Brain pericyte (primary cell): Measurements from ENCODE around the gene KCNIP4.

ENCODE experiments used
- DNase-seq: peaks from one replicate; pipeline ENCODE4 v3.0.0-alpha.2; 2012; ENCODE audit warnings: low read depth, low spot score

KCNIP4 gene

DNA sequence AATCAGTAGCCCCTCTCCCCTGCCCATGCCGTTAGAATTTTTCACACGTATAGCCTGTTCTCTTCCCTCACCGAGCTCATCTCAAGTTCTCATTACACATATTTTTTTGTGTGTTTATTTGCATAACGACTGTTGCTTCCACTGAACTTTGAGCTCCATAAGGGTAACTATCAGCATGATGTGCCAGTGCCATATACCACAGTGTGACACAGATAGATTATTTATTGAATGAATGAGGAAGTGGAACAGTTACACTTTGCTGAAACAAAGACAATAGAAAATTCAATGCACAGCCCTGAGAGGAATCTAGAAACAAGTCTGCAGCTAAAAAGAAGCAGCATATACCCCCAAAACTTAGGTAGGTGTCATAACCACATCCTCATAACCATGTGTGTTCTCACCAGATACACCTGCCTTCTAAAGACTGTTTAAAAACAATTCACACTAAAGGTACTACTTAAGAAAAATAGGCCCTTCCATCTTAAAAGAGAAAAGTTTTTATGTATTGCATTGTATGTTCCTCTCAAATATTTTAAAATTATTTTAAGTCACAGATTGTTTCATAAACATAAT, 858.4 kb downstream of the KCNIP4 start:
- no peak for DNase-seq

GRCh38 chr4:21083413-21083812, 865.2 kb downstream of the KCNIP4 start:
- DNase-seq, result no peak

DNA sequence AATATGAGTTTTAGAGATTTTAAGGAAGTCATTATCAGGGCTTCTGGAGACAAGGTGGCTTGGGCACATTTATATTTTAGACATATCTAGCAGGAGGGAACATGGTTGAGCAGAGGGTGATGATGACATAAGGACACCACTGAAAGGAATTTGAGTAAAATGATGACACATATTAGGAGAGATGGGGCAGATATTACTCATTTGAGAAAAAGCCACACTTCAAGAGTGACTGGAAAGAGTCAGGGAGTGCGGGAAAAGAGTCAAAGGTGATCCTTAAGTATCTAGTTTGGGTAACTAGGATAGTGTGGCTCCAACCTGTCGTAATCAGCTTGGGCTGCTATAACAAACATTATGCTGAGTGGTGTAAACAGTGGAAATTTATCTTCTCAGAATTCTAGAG, 870.6 kb downstream of the KCNIP4 start:
- no peak for DNase-seq

DNA sequence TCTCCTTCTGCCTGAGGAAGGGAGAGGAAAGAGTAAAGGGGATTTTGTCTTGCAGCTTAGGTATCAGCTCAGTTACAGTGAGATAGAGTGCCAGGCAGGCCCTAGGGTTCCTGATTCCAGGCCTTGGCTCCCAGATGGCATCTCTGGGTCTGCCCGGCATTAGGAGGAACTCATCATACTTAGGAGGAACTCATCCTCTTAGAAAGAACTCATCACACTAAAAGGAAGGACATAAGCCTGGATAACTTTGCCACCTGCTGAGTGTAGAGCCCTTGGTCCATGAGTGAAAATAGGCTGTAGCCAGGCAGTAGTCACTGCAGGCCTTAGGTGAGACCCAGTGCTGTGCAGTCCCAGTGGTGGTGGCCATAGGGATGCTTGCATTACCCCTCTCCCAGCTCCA, 881.2 kb downstream of the KCNIP4 start:
- DNase-seq, result no peak

DNA sequence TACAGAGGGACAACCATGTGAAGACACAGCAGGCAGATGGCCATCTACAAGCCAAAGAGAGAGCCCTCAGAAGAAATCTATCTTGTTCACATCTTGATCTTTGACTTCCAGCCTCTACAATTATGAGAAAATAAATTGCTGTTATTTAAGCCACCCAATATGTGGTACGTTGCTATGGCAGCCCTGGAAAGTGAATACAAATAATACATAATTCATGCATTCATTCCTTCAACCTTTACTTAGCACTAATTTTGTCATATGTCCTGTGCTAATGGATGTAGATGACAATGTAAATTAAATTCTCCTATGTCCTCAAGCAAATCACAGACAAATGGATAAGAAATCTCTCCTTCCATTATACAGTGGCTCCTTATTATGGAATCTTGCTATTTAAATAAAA, 886.7 kb downstream of the KCNIP4 start:
- no peak for DNase-seq

- no peak for DNase-seq
These were observed 902.4 kb downstream of the KCNIP4 start for GRCh38 chr4:21046141-21046540.

DNA sequence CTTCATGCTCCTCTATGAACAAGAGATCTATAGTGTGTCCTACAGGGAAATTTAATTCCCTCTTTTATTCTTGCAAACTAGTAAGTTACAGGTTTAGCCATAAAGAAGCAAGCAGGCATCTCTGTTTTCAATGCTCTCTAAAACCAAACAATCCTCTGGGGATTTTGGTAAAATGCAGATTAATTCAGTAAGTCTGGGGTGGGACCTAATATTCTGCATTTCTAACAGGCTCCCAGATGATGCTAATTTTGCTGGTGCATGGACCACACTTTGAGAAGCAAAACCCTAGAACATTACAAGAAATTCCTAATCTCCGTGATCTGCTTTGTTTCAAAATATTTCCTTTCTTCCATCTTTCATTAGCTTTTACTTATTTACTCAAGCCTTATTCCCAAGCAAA, 903.5 kb downstream of the KCNIP4 start:
- no peak for DNase-seq

GRCh38 chr4:21041708-21042107, 906.9 kb downstream of the KCNIP4 start:
- no peak for DNase-seq

DNA sequence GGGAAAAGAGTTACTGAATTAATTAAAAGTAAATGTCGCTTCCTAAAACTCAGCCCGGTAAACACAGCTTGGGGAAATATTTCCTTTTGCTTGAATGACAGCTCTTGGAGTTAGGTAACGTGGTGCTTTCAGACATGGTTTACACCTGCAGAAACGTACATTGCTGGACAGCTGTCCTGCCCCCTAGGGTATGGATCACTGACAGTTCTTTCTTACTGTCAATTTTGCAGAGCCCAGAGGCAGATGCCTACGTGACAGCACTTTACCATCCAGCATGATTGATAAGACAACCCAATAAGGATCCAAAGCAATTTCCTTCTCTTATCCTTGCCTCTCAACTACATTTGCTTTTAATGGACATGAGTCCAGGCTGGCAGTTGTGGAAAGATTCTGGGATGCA, 913.8 kb downstream of the KCNIP4 start:
- no peak for DNase-seq

DNA sequence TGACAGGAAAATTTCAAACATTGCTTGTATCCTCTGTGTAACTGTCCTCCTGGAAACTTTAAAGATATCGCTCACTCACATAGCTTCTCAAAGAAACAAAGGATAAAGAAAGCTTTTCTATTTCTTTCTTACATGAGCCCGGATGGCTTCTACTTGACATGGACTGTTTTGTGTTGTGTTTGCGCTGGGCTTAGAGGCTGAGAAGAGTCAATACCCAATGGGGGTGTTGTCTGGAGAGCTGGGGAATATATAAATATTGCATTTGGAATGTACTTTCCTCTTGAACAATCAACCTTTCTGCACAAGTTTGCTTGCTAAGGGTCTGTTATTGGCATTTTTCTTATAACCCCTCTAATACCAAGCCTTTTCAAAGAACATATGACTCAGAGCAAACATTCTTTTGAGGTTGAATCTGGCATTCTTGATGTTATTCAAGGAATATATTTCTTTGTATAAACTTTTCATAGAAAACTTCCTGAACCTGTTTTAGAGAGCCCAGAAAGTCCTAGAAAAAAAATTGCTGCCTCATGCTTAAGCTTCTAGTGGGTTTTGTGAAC, 916.4 kb downstream of the KCNIP4 start:
- no peak for DNase-seq

- no peak for DNase-seq
These were observed 929.8 kb downstream of the KCNIP4 start for GRCh38 chr4:21018817-21019216.

- no peak for DNase-seq
These were observed 935.1 kb downstream of the KCNIP4 start for GRCh38 chr4:21013501-21013900.

DNA sequence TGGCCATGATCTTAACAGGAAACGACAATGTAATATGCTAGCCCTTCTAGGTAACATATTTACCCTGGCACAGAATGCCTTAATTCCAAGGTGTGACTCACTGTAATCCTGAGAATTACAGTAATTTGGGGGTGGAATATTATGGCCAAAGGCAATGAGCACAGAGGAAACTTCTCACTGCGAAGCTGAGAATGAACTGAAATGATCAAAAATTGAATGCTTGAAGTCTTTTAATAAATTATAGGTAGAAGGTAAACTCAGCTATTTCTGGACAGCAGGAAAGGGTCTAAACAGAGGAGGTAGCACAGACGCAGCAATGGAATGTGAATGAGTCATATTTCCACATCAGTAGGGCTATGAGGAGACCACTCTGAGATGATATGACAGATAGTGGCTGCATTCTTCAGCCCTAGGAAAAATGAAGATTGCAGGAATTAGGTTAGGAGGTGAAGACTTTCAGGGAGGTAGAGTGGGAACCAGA, 935.7 kb downstream of the KCNIP4 start:
- DNase-seq, result no peak

GRCh38 chr4:21011106-21011505, 937.5 kb downstream of the KCNIP4 start:
- no peak for DNase-seq

DNA sequence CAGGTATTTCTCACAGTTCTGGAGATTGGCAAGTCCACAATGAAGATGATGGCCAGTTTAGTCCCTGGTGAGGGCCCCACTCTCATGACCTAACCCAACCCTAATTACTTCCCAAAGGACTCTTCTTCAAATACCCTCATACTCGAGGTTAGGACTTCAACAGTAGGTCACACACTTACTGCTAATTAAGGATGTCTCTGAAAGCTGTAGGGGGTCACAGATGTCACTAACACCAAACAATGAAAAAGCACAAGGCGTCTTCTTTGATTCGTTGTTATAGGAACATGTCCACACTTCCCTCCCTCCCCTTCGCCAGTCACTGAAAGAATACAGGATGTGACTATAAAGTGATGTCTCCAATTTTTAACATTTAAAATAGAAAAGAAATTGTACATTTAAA, 938.6 kb downstream of the KCNIP4 start:
- DNase-seq, result no peak

DNA sequence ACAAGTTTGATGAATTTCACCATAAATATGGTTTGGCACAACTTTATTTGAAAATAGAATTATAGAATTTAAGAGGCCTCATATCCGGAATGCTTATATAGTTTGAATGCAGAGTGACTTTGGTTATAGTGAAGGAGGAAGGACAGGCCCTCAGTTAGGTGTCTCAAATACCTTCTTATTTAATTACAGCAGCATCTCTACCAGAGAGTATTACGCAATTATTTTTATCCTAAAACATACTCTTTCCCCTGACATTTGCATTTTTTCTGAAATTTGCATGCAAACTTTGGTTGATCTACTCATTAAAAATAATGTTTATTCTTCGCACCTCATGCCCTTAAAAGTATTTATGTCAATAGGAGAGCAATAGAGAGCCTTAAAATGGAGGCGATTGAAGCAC, 942.9 kb downstream of the KCNIP4 start:
- DNase-seq, result no peak

DNA sequence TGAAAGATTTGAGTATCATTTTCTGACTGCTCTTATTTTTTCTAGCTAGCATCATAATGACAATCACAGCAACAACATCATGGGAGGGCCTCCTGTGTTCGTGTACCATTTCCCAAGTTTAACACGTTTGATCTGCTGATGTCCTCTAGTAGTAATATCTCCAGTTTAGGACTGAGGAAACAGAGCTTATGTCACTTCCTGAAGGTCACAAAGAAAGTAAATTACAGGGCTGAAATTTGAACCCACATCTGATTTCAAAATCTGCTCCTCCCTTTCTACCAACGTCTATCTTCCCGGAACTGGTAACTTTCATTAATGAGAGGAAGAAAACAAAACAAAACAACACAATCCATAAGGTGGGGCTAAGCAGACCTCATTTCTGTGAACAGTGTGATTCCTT, 945.6 kb downstream of the KCNIP4 start:
- DNase-seq, result no peak

GRCh38 chr4:21002286-21002685, 946.3 kb downstream of the KCNIP4 start:
- DNase-seq, result no peak

DNA sequence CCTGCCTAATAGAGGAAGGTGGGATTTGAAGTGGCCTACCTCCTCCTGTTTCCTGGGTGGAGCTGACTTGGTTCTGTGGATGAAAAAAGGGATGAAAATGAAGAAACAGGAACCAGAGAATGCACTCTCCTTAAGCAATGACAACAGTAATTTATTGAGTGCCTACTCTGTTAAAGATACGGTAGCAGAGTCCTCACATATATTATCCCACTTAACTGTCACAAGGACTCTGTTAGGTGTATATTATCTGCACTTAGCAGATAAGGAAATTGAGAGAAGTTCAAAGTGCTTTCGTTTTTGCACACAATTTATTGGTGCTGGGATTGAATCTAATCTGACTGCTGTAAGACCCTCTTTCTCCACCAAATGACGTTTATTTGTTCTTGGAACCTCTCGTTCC, 947.1 kb downstream of the KCNIP4 start:
- DNase-seq, result no peak

DNA sequence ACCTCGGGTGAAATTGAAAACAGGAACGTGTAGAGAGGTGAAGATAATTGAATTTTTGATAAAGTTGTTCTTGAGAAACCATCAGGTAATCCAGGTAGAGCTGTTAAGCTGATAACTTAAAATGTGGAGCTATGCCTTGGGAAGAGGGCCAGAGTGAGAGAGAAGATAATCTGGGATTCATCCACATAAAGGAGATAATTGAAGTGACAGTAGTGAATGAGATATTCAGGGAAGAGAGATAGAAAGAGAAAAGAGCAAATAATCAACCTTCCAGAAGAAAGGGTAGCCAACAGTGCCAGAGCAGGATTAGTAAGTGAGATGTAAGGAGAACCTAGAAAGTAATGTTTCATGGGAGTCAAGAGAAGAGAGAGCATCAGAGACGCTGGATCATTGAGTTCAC, 950.7 kb downstream of the KCNIP4 start:
- DNase-seq, result no peak

- DNase-seq, result no peak
These were observed 953.0 kb downstream of the KCNIP4 start for GRCh38 chr4:20995610-20996009.

DNA sequence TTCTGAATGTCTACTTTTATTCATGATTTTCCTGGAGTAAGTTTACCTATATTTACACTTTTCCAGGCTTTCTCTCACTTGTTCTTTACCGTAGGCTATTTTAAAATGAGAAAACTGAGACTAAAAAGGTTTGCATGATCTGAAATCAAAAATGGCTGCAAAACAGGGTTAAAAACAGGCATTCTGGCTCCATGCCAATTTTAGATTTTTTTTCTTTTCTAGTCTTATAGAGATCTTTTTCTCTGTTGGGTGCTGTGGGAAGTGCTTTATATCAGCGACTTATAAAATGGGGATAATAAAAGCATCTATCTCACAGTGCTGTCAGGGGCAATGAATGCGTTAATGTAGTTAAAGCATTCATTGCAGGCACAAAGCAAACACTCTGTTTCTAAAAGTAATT, 953.6 kb downstream of the KCNIP4 start:
- DNase-seq, result no peak

- DNase-seq, result no peak
These were observed 956.6 kb downstream of the KCNIP4 start for GRCh38 chr4:20992002-20992401.

- no peak for DNase-seq
These were observed 961.4 kb downstream of the KCNIP4 start for GRCh38 chr4:20987191-20987590.
